ENCODE results near the gene SPRED1.

Gene SPRED1

GRCh38 chr15:38281031-38281430, 28.4 kb downstream of the SPRED1 start:
- no peak for DNase-seq (ENCODE audit: low read depth)

DNA sequence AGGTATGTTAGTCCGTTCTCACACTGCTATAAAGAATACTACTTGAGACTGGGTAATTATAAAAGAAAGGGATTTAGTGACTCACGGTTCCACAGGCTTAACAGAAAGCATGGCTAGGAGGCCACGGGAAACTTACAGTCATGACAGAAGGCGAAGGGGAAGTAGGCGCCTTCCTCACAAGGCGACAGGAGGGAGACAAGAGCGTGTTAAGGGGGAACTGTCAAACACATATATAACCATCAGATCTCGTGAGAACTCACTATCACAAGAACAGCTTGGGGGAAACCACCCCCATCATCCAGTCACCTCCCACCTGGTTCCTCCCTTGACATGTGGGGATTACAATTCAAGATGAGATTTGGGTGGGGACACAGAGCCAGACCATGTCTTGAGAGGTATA, 30.4 kb downstream of the SPRED1 start:
- no peak for DNase-seq (ENCODE audit: low read depth)

- no peak for DNase-seq (ENCODE audit: low read depth)
Measured at GRCh38 chr15:38285456-38285855, 32.8 kb downstream of the SPRED1 start.

DNA sequence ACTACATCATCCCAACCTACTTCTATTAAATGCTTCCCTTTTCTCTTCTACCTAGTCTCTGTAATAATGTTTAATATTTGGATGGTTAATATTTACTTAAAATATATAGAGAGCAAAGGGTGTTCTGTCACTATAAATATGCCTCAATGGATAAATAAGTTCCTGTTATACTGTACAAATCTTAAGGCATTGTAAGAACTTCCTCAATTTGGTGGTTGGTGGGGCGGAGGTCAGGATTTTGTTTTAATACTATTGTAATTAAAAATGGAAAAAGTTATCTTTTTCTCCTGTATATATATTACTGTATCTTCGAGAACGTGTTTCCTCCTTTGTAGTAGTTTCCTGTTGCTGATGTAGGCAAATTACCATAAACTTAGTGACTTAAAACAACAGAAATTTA, 41.5 kb downstream of the SPRED1 start:
- no peak for DNase-seq (ENCODE audit: low read depth)

GRCh38 chr15:38297623-38298388, 45.2 kb downstream of the SPRED1 start:
- no peak for DNase-seq (ENCODE audit: low read depth)

DNA sequence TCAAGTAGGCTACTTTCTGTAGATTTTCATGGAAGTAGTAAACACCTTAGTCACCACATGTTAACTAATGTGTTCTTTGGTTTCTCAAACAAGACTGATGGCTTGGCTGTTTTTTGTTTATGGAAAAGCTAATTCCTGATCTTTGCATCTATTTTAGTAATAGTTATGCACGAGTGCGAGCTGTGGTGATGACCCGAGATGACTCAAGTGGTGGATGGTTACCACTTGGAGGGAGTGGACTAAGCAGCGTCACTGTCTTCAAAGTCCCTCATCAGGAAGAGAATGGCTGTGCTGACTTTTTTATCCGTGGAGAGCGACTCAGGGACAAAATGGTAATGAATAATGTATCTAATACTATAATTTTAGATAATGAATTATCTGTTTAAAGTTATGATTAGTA, 46.6 kb downstream of the SPRED1 start:
- no peak for DNase-seq (ENCODE audit: low read depth)

DNA sequence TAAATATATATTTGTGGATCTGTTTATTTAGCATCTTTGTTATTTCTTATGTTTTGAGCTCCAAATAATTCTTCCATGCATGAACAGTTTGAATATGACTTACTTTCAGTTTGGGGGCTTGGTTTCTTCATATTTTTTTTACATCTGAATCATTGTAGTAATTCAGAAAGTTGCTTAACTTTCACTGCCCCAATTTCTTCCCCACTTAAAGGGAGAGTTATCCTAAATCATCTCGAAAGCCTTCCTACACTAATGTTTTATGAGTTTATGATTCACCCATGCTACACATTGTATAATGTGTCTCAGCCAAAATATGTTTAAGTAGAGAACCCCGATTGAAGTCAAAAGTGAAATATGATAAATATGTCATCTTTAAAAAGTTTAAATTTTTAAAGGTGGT, 47.8 kb downstream of the SPRED1 start:
- no peak for DNase-seq (ENCODE audit: low read depth)

DNA sequence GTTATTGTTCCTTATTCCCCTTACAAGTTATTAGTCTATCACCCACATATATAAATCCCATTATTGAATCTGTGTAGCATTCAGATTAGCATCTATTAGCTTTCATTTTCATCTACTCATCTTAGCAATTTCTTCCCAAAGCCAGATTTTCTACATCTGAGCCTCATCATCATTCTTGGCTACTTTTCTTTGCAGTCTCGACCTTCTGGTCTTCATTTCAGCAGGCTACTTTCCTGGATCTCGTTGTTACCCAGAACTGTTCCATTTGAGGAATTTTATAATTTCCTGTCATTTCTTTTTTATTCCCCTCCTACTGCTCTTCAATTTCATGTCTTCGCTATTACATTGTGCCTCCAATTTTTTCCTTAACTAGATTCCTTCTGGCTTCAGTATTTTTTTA, 51.8 kb downstream of the SPRED1 start:
- no peak for DNase-seq (ENCODE audit: low read depth)

DNA sequence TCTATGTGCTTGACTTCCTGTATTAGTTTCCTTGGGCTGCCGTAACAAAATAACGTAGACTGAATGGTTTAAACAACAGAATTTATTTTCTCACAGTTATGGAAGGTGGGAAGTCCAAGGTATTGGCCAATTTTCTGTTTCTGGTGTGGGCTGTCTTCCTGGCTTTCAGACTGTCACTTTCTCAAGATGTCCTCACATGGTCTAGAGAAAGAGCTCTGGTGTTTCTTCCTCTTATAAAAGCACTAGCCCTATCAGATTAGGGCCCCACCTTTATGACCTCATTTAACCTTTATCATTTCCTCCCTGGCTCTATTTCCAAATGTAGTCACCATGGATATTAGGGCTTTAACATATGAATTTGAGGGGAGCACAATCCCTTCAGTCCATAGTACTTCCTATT, 54.6 kb downstream of the SPRED1 start:
- no peak for DNase-seq (ENCODE audit: low read depth)

- DNase-seq (ENCODE audit: low read depth) = no peak
Measured at GRCh38 chr15:38307861-38308641, 55.4 kb downstream of the SPRED1 start.

DNA sequence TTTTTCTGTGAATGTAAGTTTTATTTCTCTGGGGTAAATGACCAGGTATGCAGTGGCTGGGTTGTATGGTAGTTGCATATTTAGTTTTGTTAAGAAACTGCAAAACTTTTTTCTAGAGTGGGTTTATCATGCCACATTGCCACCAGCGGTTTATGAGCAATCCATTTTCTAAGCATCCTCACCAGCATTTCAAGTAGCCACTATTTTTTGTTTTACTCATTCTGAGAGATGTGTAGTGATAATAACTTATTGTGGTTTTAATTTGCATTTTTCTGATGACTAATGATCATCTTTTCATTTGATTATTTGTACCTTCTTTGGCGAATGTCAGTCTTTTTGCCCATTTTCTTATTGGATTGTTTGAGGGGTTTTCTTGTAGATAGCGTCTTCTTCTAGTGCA, 56.2 kb downstream of the SPRED1 start:
- DNase-seq (ENCODE audit: low read depth) = no peak

DNA sequence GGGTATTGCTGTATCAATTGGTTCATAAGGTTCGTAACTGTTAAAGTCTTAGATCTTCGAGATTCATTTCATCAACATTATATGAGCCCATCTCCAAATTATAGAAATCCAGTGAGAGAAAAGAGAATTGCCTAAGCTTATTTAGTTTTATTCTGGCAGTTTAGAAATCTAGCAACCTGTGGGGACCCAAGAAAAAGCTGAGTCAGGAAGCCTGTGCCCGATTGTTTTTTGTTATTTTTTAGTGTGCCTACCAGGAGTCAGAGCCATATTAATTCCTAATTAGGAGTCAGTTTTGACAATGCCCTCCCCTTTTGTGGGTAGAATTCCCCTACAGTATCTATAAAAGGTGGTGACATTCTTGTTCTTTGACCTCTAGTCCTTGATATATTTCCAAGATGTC, 59.6 kb downstream of the SPRED1 start:
- no peak for DNase-seq (ENCODE audit: low read depth)

- no peak for DNase-seq (ENCODE audit: low read depth)
Measured at GRCh38 chr15:38316311-38316710, 63.7 kb downstream of the SPRED1 start.

GRCh38 chr15:38320181-38320580, 67.5 kb downstream of the SPRED1 start:
- no peak for DNase-seq (ENCODE audit: low read depth)

- DNase-seq (ENCODE audit: low read depth) = no peak
Measured at GRCh38 chr15:38320866-38321265, 68.2 kb downstream of the SPRED1 start.

GRCh38 chr15:38323895-38324294, 71.3 kb downstream of the SPRED1 start:
- no peak for DNase-seq (ENCODE audit: low read depth)

DNA sequence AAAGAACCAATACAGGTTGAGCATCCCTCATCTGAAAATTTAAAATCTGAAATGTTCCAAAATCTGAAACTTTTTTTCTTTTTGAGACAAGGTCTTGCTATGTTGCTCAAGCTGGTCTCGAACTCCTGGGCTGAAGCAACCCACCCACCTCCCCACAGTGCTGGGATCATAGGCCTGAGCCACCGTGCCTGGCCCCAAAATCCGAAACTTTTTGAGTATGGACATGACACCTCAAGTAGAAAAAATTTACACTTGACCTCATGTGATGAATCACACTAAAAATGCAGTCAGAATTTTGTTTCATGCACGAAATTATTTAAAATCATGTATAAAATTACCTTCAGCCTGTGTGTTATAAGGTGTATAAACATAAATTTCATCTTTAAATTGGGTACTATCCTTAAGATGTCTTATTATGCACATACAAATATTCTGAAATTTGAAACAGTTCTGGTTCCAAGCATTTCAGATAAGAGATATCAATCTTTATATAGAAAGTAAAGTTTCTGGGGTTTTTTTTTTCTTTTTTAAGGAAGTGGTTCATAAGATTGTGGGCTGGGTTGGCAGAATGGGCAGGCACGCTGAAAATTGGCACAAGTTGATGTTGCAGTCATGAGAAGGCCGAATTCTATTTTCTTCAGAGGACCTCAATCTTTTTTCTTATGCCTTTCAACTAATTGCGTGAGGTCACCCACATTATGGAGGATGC, 72.5 kb downstream of the SPRED1 start:
- DNase-seq (ENCODE audit: low read depth) = no peak

GRCh38 chr15:38325648-38325990, 73.0 kb downstream of the SPRED1 start:
- DNase-seq (ENCODE audit: low read depth) = no peak

- DNase-seq (ENCODE audit: low read depth) = no peak
Measured at GRCh38 chr15:38332711-38333110, 80.1 kb downstream of the SPRED1 start.

DNA sequence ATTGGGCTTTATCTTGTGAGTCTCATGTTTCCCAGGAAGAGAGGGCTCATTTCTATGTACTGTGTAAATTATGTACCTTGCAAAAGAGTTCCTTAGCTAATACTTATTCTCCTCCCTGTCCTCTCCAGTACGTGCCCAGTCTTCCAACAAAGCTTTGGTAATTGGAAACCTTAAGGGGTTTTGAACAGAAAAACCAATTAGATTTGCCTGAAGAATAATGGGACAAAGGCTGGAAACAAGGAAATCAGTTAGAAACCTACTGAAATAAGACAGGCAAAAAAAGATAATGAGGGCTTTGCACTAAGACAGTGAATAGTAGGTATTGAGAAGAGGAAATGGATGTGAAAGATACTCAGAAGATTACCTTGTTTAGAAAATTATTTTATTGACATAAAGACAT, 82.5 kb downstream of the SPRED1 start:
- no peak for DNase-seq (ENCODE audit: low read depth)

DNA sequence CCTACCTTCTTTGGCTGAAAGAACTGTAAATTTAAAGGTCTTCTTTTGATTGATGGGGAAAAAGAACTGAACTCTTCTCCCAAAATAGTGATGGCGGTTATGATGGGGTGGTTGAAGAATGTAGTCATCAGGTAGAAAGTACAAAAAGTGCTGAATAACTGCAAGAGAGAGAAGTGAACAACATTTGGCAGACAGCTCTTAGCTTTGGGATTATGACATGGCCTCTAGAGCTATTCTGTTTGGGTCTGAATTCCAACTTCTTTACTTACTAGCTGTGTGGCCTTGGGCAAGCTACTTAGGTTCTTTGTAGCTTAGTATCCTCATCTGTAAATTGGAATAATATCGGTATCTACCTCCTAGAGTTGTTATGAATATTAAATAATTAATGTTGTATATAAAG, 91.7 kb downstream of the SPRED1 start:
- DNase-seq (ENCODE audit: low read depth) = no peak

DNA sequence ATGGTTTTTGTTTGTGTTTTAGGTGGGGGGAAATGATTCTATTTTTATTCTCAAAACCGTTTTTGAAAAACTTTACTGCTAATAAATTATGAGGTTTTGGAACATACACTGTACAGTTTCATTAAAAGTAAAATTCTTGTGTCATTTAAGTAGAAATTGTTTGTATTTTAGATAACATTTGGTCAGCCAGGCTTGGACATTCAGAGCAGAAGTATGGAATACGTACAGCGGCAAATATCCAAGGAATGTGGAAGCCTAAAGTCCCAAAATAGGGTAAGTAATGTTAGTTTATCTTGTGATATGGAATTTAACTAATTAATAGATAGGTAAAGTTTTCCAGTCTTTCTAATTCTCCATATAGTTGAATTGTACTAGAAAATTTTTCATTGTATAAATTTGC, 96.6 kb downstream of the SPRED1 start:
- DNase-seq (ENCODE audit: low read depth) = no peak

GRCh38 chr15:38351466-38351865, 98.8 kb downstream of the SPRED1 start:
- no peak for DNase-seq (ENCODE audit: low read depth)

Data from activated T-cell treated with anti-CD3 and anti-CD28 coated beads for 48 hours (primary cell).